ENCODE data around the gene TEKT4. TPM values are rescaled to one million over a fixed set of nuclear protein-coding genes. Genes with fewer than 3 reads are reported as not detected.

Gene TEKT4
- not detected in 2 replicates for total RNA-seq

GRCh38 chr2:94871226-94872087 lies at the start of gene TEKT4:
Gene TEKT4 (plus strand): TSS chr2:94871430. CDS start chr2:94871580, 150 bp downstream.

Small RNA genes within 50 kb of the gene (small RNA-seq; reads per million reads assigned to genes)
- not detected for gene RNU6-1320P

Other genes with a start within 250 kb of the TEKT4 start
- gene MAL, start 154.3 kb downstream of the TEKT4 start, total RNA-seq, result not detected in 2 replicates